G401.6 (cell line): Measurements from ENCODE around the gene MS4A18.
"Not testable (repeated sequence)": the region's sequence is repeated elsewhere in the genome, so short reads cannot be mapped to it uniquely, and the experiment has no call there.

Experiments
- FAIRE-seq: peaks from 2 replicates; lab custom pipeline; 2012; peaks lifted over from hg19 to GRCh38; lab: Jason Lieb, UNC

MS4A18 gene

GRCh38 chr11:60740573-60740972 lies 16.1 kb downstream of the MS4A18 start:
- FAIRE-seq = no peak

GRCh38 chr11:60741421-60741820 lies 16.9 kb downstream of the MS4A18 start:
- FAIRE-seq = no peak

- no peak for FAIRE-seq
Measured at GRCh38 chr11:60743058-60743457, 18.5 kb downstream of the MS4A18 start.

GRCh38 chr11:60744114-60744513 lies 19.6 kb downstream of the MS4A18 start:
- FAIRE-seq = no peak

DNA sequence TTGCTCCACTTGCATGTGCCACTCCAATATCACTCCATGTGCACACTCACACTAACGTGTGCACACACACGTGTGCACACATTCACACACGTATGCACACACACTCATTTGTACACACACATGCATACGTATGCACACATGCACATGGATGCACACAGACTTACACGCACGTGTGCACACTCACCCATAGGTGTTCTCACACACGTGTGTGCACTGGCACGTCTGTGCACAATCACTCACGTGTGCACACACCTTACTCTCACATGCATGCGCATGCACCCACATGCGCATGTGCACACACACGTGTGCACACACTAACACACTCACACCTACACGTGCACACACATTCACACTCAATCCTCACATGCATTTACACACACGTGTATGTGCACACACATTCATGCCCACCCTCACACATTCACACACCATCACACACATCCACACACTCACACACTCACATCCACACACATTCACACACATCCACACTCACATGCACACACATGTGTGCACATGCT lies 22.9 kb downstream of the MS4A18 start:
- no peak for FAIRE-seq

DNA sequence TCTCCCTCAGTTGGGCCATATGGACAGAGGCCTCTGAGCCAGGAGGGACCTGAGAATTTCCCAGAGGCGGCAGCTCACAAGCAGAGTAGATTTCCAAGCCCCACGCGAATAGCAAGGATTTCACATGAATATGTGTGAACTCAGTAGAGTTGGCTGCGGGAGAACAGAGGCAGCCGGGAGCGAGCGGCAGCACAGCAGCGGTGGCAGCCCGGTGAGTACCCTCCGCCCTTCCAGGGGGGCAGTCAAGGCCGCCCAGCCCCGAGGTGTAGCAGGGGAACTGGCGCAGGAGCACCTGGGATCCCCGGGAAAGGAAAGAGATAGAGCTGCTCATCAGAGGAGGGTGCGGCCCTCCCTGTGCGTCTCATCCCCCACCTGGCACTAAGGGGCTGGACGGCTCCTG lies 23.7 kb downstream of the MS4A18 start:
- FAIRE-seq = no peak

- FAIRE-seq = no peak
Measured at GRCh38 chr11:60748821-60749220, 24.3 kb downstream of the MS4A18 start.

GRCh38 chr11:60750911-60751310 lies 26.4 kb downstream of the MS4A18 start:
- no peak for FAIRE-seq

DNA sequence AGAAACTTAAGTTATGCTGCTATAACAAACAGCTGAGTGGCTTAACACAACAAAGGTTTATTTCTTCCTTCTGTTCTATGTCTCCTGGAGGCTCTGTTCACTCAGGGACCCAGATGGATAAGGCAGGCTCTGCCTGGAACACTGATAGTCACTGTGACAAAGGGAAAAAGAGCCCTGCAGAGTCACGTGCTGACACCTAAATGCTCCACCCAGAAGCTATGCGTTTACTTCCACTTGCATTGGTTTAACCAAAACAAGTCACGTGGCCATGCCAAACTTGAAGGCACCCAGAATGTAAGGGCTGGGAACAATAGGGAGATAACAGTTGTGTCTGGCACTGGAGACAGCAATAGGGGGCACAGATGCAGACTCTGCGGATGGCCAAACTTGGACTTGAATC lies 28.8 kb downstream of the MS4A18 start:
- no peak for FAIRE-seq

GRCh38 chr11:60754887-60755286 lies 30.4 kb downstream of the MS4A18 start:
- FAIRE-seq = no peak

DNA sequence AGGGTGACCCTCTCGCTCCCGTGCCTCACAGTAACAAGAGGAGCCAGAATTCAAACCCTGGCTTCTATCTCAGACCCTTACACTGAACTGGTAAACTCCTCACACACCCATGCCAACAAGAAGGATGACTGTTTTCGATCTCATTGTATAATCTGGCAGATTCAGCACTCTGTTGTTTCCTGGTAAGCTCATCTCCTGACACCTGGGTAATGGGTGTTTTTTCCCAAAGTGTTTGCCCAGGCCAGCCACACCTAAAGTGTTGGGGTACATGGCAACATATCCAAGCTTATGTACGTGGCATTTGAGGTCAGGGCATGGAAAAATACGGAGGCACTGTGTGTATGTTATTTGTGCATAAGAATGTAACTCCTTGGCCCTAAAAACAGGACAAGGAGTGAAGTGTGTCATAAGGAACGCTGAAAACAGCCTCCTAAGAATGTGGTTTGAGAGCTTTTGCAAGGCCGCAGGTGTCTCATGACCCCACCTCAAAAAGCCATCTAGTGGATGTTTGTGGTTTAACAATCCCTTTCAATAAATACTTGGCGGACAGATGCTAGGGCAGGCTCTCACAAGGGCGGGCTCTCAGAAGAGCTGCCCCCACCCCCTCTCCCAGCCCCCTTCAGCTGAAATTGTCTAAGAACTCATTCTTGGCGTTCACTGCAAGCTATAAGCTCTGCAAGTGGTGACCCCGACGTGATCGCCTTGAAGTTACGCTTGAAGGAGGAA lies 31.9 kb downstream of the MS4A18 start, which contains the start of gene MS4A15:
Gene MS4A15 (plus strand): TSS at position 561 of the 726 bp plus-strand sequence. CDS start 6,867 bp downstream, outside the sequence.
- FAIRE-seq = no peak

- no peak for FAIRE-seq
Measured at GRCh38 chr11:60757231-60757800, 32.8 kb downstream of the MS4A18 start.

DNA sequence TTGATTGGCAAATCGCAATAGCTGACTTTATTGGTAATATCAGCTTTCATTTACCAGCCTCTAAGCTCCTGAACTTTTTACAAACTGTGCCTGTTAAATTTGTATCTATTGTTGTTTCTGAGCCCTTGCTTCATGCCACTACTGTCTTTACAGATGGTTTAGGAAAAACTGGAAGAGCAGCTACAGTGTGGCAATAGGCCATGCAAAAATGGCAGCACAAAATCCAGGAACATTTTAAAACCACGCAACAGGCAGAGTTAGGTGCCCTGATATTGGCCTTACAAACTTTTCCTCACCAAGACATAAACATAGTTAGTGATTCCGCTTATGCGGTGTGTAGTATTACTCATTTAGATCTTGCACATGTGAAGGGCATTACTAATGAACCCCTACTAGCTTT lies 34.2 kb downstream of the MS4A18 start:
- not testable (repeated sequence) for FAIRE-seq

DNA sequence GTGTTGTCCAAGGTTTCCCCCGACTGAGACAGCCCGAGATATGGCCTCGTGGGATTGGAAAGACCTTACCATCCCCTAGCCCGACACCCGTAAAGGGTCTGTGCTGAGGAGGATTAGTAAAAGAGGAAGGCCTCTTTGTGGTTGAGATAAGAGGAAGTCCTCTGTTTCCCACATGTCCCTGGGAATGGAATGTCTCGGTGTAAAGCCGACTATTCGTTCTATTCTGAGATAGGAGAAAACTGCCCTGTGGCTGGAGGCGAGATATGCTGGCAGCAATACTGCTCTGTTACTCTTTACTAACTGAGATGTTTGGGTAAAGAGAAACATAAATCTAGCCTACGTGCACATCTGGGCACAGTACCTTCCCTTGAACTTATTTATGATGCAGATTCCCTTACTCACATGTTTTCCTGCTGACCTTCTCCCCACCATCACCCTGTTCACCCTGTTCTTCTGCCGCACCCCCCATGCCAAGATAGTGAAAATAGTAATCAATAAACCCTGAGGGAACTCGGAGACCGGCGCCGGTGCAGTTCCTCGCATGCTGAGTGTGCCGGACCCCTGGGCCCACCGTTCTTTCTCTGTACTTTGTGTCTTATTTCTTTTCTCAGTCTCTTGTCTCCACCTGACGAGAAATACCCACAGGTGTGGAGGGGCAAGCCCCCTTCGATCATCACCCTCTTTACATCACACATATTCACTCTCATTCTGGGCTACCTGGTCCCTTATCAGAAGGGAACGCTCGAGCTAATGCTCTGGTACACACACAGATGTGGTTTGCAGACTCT lies 35.1 kb downstream of the MS4A18 start:
- FAIRE-seq = not testable (repeated sequence)

- FAIRE-seq = no peak
Measured at GRCh38 chr11:60761436-60762190, 37.1 kb downstream of the MS4A18 start.

DNA sequence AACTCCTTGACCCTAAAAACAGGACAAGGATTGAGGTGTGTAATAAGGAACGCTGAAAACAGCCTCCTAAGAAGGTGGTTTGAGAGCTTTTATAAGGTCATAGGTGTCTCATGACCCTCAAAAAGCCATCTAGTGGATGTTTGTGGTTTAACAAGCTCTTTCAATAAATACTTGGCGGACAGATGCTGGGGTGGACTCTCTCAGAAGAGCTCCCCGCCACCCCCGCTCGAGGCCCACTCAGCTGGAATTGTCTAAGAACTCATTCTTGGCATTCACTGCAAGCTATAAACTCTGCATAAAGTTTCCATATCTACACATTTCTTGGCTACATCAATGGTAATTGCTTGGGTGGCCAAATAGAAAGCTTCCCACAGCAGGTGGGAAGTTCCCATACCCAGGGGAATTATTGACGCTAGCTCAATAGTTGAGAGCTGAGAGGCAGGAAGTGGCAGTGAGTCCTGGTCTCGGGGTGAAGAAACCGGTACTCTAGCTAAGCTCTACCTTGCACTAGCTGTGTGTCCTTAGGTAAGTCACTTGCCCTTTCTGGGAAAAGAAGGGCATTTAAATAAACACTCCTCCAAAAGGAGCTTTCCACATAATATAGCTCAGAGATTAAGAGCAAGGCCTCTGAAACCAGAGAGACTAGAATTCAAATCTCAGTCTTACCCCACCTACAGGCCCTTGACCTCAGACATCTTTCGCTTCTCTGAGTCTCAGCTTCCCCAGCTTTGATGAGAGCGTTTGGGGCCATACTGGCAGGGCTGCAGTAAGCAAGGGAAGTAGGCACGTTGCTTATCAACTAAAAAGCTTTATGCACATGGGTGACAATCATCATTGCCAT lies 38.6 kb downstream of the MS4A18 start:
- no peak for FAIRE-seq

GRCh38 chr11:60763692-60764369 lies 39.3 kb downstream of the MS4A18 start:
- FAIRE-seq = no peak

DNA sequence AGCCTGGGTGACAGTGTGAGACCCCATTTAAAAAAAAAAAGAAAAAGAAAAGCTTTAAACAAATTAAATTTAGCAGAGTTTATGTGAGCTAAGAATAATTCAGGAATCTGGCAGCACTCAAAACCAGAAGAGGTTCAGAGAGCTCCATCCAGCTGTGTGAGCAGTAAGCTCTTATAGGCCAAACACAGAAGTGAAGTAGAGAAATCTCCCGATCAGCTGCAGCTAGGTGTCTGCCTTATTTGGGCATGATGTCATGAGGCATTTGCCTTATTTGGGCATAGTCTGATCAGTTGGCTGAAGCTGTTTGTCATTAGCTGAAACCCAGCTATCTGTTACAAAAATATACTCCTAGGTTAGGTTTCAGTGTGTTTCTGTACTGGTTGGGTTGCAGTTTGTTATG lies 40.4 kb downstream of the MS4A18 start:
- FAIRE-seq = no peak

- no peak for FAIRE-seq
Measured at GRCh38 chr11:60765355-60765754, 40.8 kb downstream of the MS4A18 start.

DNA sequence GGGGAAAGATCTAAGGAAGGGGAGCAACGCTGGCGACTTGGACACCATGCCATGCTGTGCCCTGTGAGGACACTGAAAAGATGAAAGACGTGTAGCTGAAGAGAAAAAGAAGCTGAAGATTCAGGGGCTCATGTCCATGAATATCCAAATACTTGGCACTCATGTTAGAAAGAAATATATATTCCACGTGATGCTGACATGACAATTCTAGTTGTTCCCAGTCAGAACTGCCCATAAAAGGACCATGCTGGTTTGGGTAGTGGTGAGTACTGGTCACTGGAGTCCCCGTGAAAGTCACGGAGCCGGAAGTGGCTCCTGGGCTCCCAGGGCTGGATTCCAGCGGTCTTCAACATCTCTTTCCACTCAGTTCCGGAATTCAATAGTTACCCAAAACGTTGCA lies 42.0 kb downstream of the MS4A18 start:
- FAIRE-seq = no peak

DNA sequence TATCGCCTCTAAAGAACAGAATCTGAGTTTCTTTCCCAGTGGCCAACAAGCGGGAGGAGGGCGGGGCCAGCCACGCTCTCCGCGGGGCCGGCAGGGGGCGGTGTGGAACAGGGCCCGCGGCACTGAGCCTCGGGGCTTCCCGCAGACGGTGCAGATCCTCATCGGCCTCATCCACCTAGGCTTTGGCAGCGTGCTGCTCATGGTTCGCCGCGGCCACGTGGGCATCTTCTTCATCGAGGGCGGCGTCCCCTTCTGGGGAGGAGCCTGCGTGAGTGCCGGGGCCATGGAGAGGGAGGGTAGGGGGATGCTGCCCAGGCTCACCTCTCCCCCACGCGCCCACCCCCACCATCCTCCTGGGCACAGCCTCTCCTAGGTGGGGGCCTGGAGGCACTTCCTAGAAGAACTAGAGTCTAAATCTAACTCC lies 42.9 kb downstream of the MS4A18 start:
- FAIRE-seq = no peak
